H9 (cell line): ENCODE results near the gene NEK6. TPM values are rescaled to one million over a fixed set of nuclear protein-coding genes. Genes with fewer than 3 reads are reported as not detected.

Experiments used
- DNase-seq: peaks from one replicate; pipeline ENCODE4 v3.0.0-alpha.2; 2017
- H2AFZ ChIP-seq: one replicate; pipeline ENCODE4 v1.6.1; 2013; ENCODE audit warnings: mild to moderate bottlenecking, low read length, control low read depth, moderate library complexity
- H2AK5ac ChIP-seq: 2 replicates; pipeline ENCODE4 v1.6.1; 2013; ENCODE audit warnings: low read length, control low read depth, mixed read lengths; ENCODE audit not compliant: insufficient read length
- H2BK120ac ChIP-seq: one replicate; pipeline ENCODE4 v1.6.1; 2013; ENCODE audit warnings: low read depth, mild to moderate bottlenecking, low read length, control low read depth, inconsistent platforms; ENCODE audit not compliant: poor library complexity, severe bottlenecking
- H2BK12ac ChIP-seq: 2 replicates; pipeline ENCODE4 v1.6.1; 2013; ENCODE audit warnings: low read length, control low read depth, mixed read lengths, low read depth; ENCODE audit not compliant: insufficient read length
- H2BK15ac ChIP-seq: 2 replicates; pipeline ENCODE4 v1.6.1; 2013; ENCODE audit warnings: low read depth, low read length, control low read depth
- H2BK20ac ChIP-seq: one replicate; pipeline ENCODE4 v1.6.1; 2013; ENCODE audit warnings: low read depth, mild to moderate bottlenecking, low read length, control low read depth, inconsistent platforms; ENCODE audit not compliant: poor library complexity, severe bottlenecking
- H2BK5ac ChIP-seq: 2 replicates; pipeline ENCODE4 v1.6.1; 2013; ENCODE audit warnings: low read length, control low read depth, mixed read lengths; ENCODE audit not compliant: insufficient read length
- H3K14ac ChIP-seq: 2 replicates; pipeline ENCODE4 v1.6.1; 2013; ENCODE audit warnings: low read length, control low read depth; ENCODE audit not compliant: insufficient read depth
- H3K18ac ChIP-seq: 2 replicates; pipeline ENCODE4 v1.6.1; 2013; ENCODE audit warnings: low read depth, mild to moderate bottlenecking, mixed read lengths, low read length, control low read depth; ENCODE audit not compliant: insufficient read length
- H3K23ac ChIP-seq: 2 replicates; pipeline ENCODE4 v1.6.1; 2013; ENCODE audit warnings: low read length, control low read depth, mixed read lengths, low read depth; ENCODE audit not compliant: insufficient read length
- H3K23me2 ChIP-seq: 2 replicates; pipeline ENCODE4 v1.6.1; 2013; ENCODE audit warnings: low read depth, mild to moderate bottlenecking, mixed read lengths, low read length, control low read depth; ENCODE audit not compliant: insufficient read length, poor library complexity, severe bottlenecking
- H3K27ac ChIP-seq: 2 replicates; pipeline ENCODE4 v1.5.1; 2013; ENCODE audit warnings: low read length, control low read depth, mixed read lengths, low read depth; ENCODE audit not compliant: insufficient read length
- H3K27me3 ChIP-seq: 2 replicates; pipeline ENCODE4 v1.6.1; 2013; ENCODE audit warnings: low read length, control low read depth, inconsistent platforms; ENCODE audit not compliant: insufficient read depth
- H3K4ac ChIP-seq: 2 replicates; pipeline ENCODE4 v1.6.1; 2013; ENCODE audit warnings: low read depth, mild to moderate bottlenecking, control low read depth, inconsistent platforms, low read length, moderate library complexity
- H3K4me1 ChIP-seq: 2 replicates; pipeline ENCODE4 v1.6.1; 2013; ENCODE audit warnings: low read length, control low read depth, inconsistent platforms; ENCODE audit not compliant: insufficient read depth
- H3K4me2 ChIP-seq: 2 replicates; pipeline ENCODE4 v1.6.1; 2013; ENCODE audit warnings: low read length, control low read depth, mixed read lengths; ENCODE audit not compliant: insufficient read length, insufficient read depth
- H3K56ac ChIP-seq: 2 replicates; pipeline ENCODE4 v1.6.1; 2013; ENCODE audit warnings: low read depth, mild to moderate bottlenecking, mixed read lengths, low read length, control low read depth; ENCODE audit not compliant: insufficient read length
- H3K79me1 ChIP-seq: 2 replicates; pipeline ENCODE4 v1.6.1; 2013; ENCODE audit warnings: low read depth, mild to moderate bottlenecking, moderate library complexity, low read length, control low read depth, inconsistent platforms; ENCODE audit not compliant: insufficient read depth, poor library complexity, severe bottlenecking
- H3K79me2 ChIP-seq: 2 replicates; pipeline ENCODE4 v1.6.1; 2013; ENCODE audit warnings: low read length, control low read depth, inconsistent platforms; ENCODE audit not compliant: insufficient read depth
- H3K9ac ChIP-seq: 2 replicates; pipeline ENCODE4 v1.6.1; 2013; ENCODE audit warnings: low read length, control low read depth, mixed read lengths; ENCODE audit not compliant: insufficient read length; ENCODE audit errors: extremely low read depth
- H3K9me3 ChIP-seq: one replicate; pipeline ENCODE4 v1.6.1; 2013; ENCODE audit warnings: low read depth, low read length, inconsistent platforms; ENCODE audit not compliant: control insufficient read depth
- H3T11ph ChIP-seq: one replicate; pipeline ENCODE4 v1.6.1; 2013; ENCODE audit warnings: mild to moderate bottlenecking, low read length, control low read depth, inconsistent platforms
- H4K20me1 ChIP-seq: one replicate; pipeline ENCODE4 v1.6.1; 2013; ENCODE audit not compliant: control insufficient read depth, insufficient read length, insufficient read depth
- H4K5ac ChIP-seq: 2 replicates; pipeline ENCODE4 v1.6.1; 2013; ENCODE audit warnings: low read depth, mild to moderate bottlenecking, mixed read lengths, low read length, control low read depth; ENCODE audit not compliant: insufficient read length
- H4K8ac ChIP-seq: replicated peaks from 2 replicates; pipeline ENCODE4 v1.6.1; 2013; ENCODE audit warnings: low read length, control low read depth, mixed read lengths, low read depth; ENCODE audit not compliant: insufficient read length
- H4K91ac ChIP-seq: 2 replicates; pipeline ENCODE4 v1.6.1; 2013; ENCODE audit warnings: low read depth, mild to moderate bottlenecking, moderate library complexity, mixed read lengths, low read length, control low read depth; ENCODE audit not compliant: insufficient read length
- H3K27ac Mint-ChIP-seq, 3 experiments: 2 replicates in 2 of 3; 3 replicates in 1 of 3; pipeline ENCODE4 v1.8.0; 2020 to 2021; ENCODE audit warnings: mixed read lengths in 3 of 3, mild to moderate bottlenecking in 1 of 3, moderate library complexity in 1 of 3
- H3K27me3 Mint-ChIP-seq: 2 replicates; pipeline ENCODE4 v1.8.0; 2021; ENCODE audit warnings: low read depth, mild to moderate bottlenecking, moderate library complexity, mixed read lengths
- H3K36me3 Mint-ChIP-seq, 3 experiments: 2 replicates in 2 of 3; 3 replicates in 1 of 3; pipeline ENCODE4 v1.8.0; 2020 to 2021; ENCODE audit warnings: low read depth in 3 of 3, mixed read lengths in 3 of 3; ENCODE audit not compliant: insufficient read depth in 1 of 3
- H3K4me1 Mint-ChIP-seq, 2 experiments: 2 replicates each; pipeline ENCODE4 v1.8.0; 2020; ENCODE audit warnings: mixed read lengths in 2 of 2
- H3K4me3 Mint-ChIP-seq, 2 experiments: 2 replicates in 1 of 2; 3 replicates in 1 of 2; pipeline ENCODE4 v1.8.0; 2020 to 2021; ENCODE audit warnings: mild to moderate bottlenecking in 2 of 2, mixed read lengths in 2 of 2, moderate library complexity in 1 of 2
- H3K9me3 Mint-ChIP-seq, 2 experiments: 2 replicates in 1 of 2; 3 replicates in 1 of 2; pipeline ENCODE4 v1.8.0; 2020; ENCODE audit warnings: mild to moderate bottlenecking in 2 of 2, mixed read lengths in 2 of 2, moderate library complexity in 1 of 2
- CTCF ChIP-seq: fragments of 200-600 bp; sonication (generic); conservative IDR thresholded peaks from 3 replicates; pipeline ENCODE4 v1.8.0; 2021; ENCODE audit warnings: antibody characterized with exemption, mild to moderate bottlenecking
- WGBS: extraction: QIAGEN DNeasy Blood & Tissue Kit; methylation state at CpG from one replicate; pipeline ENCODE4 v1.1.7; 2013; ENCODE audit warnings: missing lambda C conversion rate, low lambda C conversion rate, mixed read lengths; ENCODE audit not compliant: insufficient read length; ENCODE audit errors: extremely low coverage; 5-methylcytosine and 5-hydroxymethylcytosine counted together
- total RNA-seq: library from RNA; stranded (reverse); gene quantifications from 2 replicates; pipeline ENCODE4 v1.2.1, GENCODE V29; 2021

Gene NEK6
- total RNA-seq, 1 experiment from 2014 or later, result 14.3 TPM

- Histone ChIP-seq H3K79me2 (no peaks in the 10 kb centered on the region), H3K23ac (no peak overlapping the region), H2BK15ac (no peak overlapping the region), H3T11ph (no peak overlapping the region), H2BK5ac (no peak overlapping the region), H4K20me1 (no peaks in the 10 kb centered on the region), H3K9ac (no peak overlapping the region), H4K91ac (no peak overlapping the region), H2BK12ac (no peak overlapping the region), H4K8ac (no peak overlapping the region), H3K27me3 (no peaks in the 10 kb centered on the region), H2AFZ (no peak overlapping the region), H3K4me1 (no peaks in the 10 kb centered on the region), H2BK20ac (no peak overlapping the region), H2BK120ac (no peak overlapping the region), H2AK5ac (no peak overlapping the region), H3K4ac (no peak overlapping the region), H3K27ac (no peak overlapping the region), H3K23me2 (no peaks in the 10 kb centered on the region), H3K79me1 (no peaks in the 10 kb centered on the region), H3K18ac (no peak overlapping the region), H4K5ac (no peak overlapping the region), H3K14ac (no peak overlapping the region), H3K56ac (no peak overlapping the region), H3K9me3 (no peaks in the 10 kb centered on the region), H3K4me2 (no peak overlapping the region)
- Mint-ChIP-seq H3K4me1 (peaks cover 6 to 19% of the 10 kb centered on the region in 2 experiments; a peak in 3 of 4 replicates), H3K27ac (peak overlapping the region in 1 of 3 experiments; percentile 18; a peak in 1 of 7 replicates), H3K9me3 (no peaks in the 10 kb centered on the region), H3K36me3 (no peaks in the 10 kb centered on the region), H3K4me3 (no peak overlapping the region), H3K27me3 (peaks cover 4% of the 10 kb centered on the region; the same call in 1 of the 2 replicates)
- DNase-seq, result no peak
- TF ChIP-seq CTCF, result no peak
- WGBS, result no CpG with 5 or more reads among the region's 12 CpGs
These were observed 45.2 kb upstream of the NEK6 start for GRCh38 chr9:124212381-124213050.
